M059J (cell line): Measurements from ENCODE around the gene MAL. TPM values are rescaled to one million over a fixed set of nuclear protein-coding genes. Genes with fewer than 3 reads are reported as not detected.

Experiments
- DNase-seq: peaks from one replicate; pipeline ENCODE4 v3.0.0-alpha.2; 2012; ENCODE audit warnings: low read depth
- total RNA-seq: library from RNA; depleted of rRNA; stranded (reverse); fragments of >200 nt; shearing (Covaris generic); gene quantifications from 2 replicates; pipeline ENCODE4 v1.2.3, GENCODE V29; 2014

MAL gene
- total RNA-seq, 1 experiment from 2014 or later: 11.3 TPM

DNA sequence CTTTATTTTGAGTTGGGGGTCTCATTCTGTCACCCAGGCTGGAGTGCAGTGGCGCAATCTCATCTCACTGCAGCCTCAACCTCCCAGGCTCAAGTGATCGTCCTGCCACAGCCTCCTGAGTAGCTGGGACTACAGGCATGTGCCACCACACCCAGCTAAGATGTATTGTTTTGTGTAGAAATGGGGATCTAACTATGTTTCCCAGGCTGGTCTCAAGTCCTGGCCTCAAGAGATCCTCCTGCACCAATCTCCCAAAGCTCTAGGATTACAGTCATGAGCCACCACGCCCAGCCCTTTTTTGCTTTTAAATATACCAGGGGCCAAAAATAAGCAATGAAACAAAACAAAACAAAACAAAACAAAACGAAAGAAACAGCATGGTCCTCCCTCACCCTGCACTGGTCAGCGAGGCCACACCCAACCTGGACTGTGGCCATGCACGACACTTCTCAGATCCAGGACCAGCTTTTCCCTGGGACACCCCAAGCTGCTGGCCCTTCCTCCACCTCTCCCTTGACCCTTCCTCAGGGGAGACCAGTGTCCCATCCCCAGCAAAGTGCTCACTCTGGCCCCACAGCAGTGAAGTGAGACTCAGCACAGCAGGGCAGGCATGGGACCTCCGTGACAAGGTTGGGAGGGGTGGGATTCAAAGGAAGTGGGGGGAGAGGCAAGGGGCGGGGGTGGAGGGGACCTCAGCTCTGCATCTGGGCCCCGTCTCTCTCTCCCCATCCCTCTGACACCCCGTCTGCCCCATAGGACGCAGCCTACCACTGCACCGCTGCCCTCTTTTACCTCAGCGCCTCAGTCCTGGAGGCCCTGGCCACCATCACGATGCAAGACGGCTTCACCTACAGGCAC is 23.5 kb downstream of the MAL start:
- no peak for DNase-seq

DNA sequence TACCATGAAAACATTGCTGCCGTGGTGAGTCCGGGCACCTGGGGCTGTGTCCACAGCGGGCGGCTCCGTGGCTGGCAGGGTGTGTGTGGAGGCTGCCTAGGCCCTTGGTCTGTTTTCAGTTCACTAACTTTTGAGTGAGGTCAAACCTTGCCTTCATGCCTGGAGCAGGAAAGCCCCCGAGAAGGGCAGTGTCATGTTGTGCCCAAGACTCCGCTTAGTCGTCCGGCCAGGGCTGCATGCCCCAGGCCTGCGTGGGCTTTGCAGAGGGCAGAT is 24.1 kb downstream of the MAL start:
- no peak for DNase-seq

DNA sequence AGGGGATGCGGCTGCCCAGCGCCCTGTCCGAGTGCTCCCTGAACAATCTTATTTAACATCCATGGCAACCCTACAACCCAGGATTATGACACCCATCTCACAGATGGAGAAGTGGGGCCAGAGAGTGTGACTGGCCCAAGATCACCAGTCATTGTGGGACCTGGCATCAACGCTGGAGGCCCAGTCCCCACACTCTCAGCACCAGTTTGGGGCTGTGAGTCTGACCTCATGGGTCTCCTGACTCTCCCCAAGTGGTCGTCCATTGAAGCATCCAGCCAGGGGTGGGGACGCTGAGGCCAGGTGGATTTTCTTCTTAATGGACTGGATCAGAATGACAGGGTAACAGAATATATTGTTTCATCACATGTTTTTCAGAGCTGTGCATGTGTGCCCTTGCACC is 24.5 kb downstream of the MAL start:
- DNase-seq: no peak

DNA sequence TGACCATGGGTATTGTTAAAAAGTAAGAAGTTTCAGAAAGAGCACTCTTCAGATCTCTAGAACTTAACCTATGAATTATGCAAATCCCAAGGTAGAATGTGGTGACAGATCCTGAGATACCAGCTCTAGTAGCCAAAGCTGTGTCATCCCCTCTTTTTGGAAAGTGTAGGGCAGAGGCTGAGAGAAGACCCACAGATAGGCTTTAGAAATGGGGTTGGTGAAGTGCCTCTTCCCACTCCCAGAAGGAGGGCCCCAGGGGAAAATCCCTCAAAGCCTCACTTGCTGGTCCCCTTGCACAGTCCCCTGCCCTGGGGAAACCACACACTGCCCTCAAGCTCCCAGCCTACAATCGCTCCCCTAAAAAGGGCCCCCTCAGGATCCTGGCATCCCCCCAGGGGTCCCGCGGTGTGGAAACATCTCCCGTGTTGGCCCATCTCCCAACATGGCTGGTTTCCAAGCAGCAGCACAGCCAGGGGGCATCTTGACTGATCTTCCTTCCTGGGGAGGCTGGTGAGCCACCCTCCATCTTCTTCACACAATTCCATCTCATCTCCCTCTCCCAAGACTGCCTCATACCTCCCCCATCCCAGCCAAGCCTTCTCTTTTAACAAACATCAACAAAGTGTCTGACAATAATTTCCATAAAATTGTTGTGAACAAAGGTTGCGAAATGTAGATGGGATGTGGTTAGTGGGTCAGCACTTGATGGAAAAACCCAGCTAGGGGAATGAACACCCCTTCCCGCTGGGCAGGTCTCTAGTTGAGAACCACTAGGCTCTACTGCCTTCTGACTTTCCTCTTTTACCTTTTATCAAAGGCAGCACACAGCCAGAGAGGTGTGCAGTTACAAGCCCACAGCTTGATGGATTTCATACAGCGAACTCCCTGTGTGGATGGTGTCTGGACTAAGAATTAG is 25.1 kb downstream of the MAL start:
- DNase-seq: peak; percentile 53

DNA sequence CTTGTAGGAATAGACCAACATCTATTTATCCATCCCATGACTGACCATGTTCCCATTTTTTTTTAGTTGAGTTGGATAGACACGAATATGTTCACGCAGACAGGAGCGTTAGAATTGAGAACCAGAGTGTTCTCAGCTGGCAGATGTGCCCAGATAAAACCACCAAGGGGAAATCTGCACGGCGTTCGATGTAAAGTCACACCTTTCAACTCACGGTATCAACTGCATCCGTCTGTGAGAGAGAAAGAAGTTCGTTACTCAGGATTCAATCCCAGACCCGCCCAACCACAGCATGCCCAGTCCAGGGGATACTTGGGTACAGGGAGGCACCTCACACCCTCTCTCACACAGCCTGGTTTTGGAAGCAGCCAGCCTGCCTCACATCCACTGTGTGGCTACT is 26.1 kb downstream of the MAL start:
- DNase-seq: no peak

DNA sequence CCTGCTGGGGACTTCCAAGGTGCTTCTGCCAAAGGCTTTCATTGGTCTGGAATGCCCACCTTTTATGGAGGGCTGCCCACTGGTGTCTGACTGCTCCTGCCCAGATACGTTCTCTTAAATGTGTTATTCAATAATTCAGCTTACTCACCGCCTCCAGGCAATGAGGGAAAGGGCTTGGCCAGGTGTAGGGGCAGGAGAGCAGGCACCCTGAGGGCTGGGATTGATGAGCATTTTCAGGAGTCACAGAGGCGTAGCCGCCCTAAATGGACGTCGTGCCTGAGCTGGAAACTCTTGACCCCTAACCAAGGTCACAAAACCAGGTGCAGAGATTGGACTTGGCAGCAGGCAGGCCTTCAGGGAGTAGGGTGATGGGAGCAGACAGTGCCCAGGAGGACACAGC is 26.8 kb downstream of the MAL start:
- DNase-seq: peak; percentile 83

DNA sequence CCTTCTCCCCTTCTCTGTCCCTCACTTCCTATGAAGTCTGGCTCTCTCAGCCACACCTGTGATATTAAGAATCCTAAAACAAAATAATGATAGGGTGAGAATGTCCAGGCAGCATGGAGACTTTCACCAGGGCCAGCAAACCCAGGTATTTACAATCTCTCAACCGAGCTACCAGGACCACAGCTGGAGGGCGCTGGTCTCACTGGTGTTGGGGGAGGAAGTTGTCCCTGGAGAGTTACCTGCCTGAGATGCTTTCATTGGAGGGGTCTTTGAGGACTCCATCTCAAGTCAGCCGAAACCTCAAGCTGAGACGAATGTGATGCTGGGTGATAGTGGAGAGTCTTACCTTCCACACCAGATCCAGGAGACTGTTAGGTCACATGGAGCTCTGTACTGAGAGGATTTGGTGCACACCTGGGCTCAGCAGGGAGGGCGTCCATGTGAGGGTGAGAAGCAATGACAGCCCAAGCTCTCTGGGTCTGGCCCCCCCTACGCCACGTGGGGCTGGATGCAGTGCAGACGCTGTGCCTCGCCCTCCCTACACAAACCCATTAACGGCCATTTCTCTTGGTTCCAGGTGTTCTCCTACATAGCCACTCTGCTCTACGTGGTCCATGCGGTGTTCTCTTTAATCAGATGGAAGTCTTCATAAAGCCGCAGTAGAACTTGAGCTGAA is 27.4 kb downstream of the MAL start:
- DNase-seq: no peak

DNA sequence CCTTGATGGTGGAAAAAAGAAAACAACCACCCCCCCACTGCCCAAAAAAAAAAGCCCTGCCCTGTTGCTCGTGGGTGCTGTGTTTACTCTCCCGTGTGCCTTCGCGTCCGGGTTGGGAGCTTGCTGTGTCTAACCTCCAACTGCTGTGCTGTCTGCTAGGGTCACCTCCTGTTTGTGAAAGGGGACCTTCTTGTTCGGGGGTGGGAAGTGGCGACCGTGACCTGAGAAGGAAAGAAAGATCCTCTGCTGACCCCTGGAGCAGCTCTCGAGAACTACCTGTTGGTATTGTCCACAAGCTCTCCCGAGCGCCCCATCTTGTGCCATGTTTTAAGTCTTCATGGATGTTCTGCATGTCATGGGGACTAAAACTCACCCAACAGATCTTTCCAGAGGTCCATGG is 28.0 kb downstream of the MAL start:
- DNase-seq: no peak

DNA sequence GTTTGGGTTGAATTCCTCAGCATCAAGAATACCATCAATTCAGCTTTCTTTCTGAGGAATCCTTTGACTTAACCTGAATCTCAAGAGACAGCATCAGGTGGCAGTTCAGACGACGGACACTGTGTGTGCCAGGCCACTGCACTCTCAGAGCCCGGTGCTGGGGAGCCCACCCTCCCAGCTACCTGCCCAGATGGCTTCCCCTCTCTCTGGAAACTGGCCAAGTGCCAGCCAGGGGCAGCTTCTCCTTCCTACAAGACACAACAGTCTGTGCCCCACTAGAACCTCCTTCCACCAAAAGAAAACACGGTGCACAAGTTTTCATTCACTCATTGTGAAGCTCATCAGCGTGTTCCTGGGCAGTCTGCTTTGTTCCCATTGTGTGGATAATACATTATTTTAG is 28.5 kb downstream of the MAL start:
- DNase-seq: no peak

DNA sequence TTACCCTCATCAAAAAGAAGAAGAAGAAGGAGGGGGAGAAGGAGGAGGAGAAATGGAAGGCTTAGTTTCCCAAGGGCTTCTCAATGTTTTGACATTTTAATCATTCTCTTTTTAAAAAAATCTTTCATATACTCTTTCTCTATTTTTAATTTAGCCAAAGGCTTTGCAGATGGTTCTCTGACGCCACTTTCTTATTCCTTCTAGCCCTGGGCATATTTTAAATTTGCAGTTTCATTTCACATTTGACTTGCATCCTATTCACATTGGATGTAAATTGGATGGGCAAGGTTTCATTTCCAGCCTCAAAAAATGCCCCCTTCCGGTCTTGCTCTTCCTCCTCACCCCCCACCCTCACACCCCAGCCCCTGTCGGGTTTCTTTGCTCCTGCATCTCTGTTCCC is 29.8 kb downstream of the MAL start:
- no peak for DNase-seq

DNA sequence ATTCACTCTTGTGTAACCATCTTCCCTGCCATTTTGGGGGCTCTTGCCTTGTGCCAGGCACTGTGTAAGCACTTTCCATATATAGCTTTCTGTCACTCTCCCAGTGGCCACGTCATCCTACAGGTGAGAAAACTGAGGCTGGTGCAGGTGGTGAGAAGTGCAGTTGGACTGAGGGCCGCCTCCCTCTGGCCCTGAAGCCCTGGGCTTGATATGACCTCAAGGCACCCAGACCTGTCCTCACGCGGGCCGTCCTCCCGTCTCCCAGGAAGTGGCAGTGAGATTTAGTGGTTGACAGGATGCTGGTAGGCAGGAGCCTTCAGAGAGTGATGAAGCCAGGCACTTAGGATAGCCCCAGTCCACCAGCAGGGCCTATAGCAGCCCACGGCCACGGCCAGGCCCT is 30.5 kb downstream of the MAL start:
- no peak for DNase-seq

DNA sequence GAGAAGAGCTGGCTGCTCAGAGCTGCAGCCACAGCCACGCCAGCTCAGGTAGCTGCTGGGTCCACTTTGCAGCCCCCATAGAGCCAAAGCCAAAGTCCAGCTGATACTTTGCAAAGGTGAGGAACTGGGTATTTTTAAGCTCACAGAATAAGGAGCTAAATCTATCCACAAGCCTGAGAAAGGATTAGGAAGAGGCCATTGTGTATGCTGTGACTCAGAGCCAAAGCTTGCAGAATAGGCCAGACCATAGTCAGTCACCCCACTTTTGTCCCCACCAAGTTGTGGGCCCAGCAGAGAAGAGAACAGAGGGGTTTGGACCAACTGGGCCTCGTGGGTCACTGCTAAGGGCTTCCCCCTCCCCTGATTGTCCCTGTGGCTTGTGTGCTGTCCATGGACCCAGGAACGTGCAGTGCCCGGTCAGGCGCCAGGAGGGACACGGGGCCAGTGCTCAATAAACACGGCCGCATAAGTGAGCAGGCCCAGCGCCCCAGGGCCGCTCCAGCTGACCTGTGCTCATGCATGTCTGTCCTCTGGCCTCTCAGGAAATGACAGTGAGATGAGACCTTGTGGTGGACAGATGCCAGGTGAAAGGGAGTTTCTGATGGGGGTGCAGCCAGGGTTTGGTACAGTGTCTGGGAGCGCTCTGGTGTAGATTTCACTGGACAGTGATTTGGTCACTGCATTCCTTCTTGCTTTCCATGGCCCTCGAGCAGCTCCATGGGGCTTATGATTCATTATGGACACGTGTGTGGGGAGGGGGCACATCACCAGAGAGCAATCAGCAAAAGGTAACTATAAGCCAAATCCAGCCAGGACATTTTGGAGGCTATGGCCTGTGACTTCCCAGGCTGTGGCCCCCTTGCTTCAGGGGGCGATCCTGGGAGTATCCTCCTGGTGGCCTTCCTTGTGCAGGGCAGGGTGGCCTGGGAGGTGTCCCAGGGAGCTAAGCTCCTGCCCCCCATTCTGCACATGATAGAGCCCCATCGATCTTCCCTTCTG is 31.3 kb downstream of the MAL start:
- peak; percentile 94 for DNase-seq

DNA sequence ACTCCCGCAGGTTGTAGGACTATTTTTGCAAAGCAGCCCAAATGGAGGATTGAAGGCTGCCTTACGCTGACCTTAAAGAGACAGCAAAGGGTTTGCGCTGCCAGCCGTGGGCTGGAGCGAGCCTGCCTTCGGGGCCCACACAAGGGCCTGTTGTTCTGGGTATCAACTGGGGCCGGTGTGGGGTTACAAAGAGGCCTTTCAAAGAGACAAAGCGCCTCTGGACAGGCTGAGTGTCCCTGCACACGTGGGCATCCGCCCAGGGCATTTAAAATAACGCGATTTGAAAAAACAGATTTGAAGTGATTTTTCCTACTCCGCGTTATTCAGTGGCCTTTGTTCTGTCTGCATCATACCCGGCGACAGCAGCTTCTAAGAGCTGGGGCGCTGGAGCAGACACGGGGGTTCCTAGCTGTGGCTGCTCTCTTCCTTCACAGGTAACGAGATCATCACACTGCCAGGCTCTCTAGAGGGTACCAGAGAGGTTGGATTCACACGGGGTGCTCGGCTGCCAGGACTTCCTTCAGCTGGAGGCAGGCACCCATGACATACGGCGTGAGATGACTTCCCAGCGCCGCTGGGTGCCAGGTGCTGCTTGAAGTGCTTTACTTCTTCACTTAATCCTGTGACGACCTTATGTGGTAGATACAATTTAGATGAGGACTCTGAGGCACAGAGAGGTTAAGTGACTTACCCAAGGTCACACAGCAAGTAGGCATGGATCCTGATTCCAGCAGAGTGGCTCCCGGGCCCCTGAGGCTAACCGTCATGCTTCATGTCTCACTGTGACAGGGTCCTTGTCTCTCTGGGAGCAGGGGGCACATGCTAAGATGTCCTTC is 32.2 kb downstream of the MAL start:
- DNase-seq: no peak

DNA sequence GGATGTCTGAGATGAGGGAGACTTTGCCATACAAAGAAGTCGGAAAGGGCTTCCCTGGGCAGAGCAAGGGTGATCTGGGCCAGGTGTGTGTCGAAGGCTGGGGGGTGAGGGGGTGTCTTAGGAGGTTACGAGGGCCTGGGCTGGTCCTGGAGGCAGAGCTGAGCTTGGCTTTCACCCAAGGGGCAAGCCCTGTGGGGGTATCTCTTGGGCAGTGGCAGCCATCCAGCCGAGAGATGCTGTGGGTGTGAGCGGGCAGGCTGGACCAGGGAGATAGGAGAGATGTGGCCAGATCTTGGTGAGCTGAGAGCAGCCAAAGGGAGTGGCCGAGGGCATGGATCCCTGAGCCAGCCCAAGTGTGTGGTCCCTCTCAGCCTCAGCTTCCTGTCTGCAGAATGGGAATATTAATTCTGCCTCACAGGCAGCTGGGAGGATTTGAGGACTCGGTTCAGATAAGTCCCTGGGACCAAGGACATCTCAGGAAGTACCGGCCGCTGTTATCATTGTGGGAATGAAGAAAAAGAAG is 33.0 kb downstream of the MAL start:
- no peak for DNase-seq

DNA sequence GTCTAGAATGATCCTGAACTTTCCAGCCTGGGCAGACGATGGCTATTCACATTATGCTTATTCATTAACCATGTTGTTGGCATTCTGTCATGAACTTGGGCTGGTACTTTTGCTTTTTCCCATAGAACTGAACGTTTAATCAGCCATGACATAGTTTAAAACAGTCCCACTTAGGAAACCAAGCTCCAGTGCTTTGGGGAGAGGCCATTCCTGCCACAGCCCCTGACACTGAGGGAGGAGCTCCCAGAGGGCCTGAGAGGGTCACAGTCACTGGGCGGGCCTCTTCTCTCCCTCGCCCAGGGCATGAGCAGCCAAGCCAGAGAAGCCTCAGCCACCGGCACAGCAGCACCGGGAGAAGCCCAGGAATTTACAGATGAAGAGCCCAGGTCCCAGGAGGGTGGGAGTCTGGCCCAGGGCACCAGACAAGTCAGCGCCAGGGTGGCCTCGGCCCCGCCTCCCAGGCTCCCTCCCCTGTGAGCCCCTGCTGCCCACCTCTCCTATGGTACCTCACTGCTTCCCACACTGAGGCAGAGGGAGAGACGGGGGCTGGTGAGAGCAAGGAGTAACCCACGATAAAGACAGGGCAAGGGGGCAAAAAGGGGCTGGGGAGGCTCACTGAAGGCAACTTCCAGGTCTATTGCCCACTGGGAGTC is 33.6 kb downstream of the MAL start:
- DNase-seq: no peak

DNA sequence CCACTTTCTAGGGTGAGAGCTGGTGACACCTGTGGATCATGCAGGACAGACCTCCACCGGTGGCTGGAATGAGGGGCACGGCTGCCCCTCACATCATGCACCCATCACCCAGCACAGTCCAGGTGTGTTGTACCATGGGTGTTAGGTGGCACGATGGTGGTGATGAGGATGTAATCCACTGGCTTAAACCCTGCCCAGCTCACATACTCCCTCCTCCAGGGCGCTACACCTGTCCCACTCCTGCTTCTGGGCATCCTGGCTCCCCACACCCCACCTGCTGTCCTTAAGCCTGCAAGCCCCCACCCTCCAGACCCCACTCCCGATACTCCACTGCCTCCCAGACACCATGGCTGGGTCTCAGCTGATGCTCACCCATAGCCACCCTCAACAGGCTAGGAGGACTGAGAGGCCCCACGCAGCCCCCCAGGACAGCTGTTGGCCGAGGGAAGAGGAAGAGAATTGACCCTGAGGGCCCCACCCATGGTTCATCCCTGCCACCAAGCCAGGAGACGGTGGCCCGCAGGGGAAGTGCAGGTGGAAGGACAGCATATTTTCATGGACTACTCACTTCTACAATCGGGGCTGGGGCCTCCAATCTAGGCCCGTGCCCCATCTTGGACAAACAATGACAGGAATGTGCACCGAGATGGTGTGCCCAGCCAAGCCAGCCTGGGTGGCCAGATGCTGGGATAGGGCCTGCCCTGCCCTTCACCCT is 34.3 kb downstream of the MAL start:
- DNase-seq: no peak

DNA sequence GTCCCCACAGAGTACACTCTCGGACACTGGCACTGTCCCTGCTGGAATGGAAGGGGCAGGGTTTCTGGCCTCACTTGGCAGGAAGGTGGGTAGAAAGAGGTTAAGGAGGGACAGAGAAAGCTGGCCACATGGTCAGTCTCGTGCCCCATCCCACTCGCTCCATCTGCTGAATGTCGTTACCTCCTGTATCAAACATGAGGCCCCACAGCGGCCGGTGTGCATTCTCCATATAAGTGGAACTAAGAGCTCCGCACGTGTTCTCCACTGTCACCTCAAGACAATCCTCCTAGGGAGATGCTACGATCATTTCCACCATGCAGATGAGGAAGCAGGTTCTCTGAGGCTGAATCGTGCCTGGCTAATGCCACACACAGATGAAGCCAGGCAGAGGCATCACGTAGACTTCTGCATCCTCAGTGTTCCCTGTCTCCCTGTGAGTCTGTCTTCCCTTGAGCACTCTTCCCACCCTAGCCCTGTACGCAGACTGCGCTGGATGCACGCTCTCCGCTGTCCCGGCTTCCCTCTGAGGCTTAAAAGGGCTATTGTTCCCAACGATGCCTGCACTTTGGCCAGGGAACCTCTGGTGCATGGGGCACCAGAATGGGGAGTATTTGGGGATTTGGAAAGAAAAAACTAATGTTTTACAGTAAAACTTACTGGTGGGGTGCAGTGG is 35.1 kb downstream of the MAL start:
- no peak for DNase-seq

DNA sequence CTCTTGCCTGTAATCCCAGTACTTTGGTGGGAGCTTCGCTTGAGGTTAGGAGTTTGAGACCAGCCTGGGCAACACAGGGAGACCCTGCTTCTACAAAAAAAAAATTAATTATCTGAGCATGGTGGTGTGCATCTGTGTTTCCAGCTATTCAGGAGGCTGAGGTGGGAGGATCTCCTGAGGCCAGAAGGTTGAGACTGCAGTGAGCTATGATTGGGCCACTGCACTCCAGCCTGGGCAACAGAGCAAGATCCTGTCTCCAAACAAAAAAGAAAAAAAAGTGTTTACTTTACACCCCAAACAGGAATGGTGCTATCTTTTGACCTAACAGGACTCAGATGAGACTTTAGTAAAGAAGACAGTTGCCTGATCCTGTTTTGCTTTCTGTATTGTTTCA is 35.6 kb downstream of the MAL start:
- no peak for DNase-seq
